ENCODE data around the gene ARHGAP40.

GRCh38 chr20:38657390-38657789 lies 55.8 kb downstream of the ARHGAP40 start:
- no peak for TF ChIP-seq MAX (IDR thresholded peaks at IDR 0.05; ENCODE audit: low read depth, low read length)
- no peak for TF ChIP-seq POLR2A (IDR thresholded peaks at IDR 0.05; ENCODE audit: extremely low read depth, insufficient read length)
- no peak for TF ChIP-seq CTCF (IDR thresholded peaks at IDR 0.05; ENCODE audit: low read depth, low read length)
- no peak for TF ChIP-seq MYC (IDR thresholded peaks at IDR 0.05; ENCODE audit: low read depth, low read length)

Measured in NB4 (cell line).